ENCODE results near the gene PPP2R1B.
"Not testable (repeated sequence)": the region's sequence is repeated elsewhere in the genome, so short reads cannot be mapped to it uniquely, and the experiment has no call there.

Gene PPP2R1B

DNA sequence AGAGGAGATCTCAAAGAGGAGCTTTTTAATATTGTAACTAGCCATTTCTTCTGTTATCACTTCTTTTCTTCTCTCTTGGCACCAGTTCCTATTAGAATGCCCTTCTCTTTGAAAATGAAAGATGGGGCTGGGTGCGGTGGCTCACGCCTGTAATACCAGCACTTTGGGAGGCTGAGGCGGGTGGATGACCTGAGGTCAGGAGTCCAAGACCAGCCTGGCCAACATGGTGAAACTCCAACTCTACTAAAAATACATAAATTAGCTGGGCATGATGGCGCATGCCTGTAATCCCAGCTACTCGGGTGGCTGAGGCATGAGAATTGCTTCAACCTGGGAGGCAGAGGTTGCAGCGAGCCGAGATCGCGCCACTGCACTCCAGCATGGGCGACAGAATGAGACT, 18.1 kb upstream of the PPP2R1B start:
- DNase-seq, result not testable (repeated sequence)

DNA sequence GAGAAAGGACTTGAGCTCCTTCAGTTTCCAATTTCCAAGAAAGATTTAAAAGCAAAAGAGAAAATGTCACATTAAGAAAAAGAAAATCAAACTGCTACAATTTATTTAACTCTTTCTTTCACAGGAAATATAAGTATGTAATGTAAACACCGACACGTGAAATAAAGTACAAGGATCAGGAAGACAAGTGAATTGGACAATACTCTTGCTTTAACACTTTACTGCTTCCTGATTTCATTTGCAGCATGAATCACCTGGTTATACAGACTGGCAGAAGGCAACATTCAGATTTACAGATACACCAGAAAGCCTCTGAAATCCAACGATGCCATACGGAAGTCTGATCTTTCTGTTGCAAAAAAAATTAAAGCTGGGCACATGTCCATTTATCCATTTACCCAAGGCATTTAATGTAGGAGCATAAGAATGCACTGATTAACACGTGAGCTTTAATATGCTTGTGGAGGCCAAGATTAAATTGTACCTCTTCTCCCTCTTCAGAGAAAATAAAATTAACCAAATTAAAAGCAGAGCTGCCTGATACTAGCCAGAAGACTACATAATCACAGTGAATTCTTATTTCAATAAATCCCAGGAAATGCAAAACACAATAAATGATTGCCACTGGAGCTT, 16.0 kb upstream of the PPP2R1B start:
- DNase-seq, result no peak

DNA sequence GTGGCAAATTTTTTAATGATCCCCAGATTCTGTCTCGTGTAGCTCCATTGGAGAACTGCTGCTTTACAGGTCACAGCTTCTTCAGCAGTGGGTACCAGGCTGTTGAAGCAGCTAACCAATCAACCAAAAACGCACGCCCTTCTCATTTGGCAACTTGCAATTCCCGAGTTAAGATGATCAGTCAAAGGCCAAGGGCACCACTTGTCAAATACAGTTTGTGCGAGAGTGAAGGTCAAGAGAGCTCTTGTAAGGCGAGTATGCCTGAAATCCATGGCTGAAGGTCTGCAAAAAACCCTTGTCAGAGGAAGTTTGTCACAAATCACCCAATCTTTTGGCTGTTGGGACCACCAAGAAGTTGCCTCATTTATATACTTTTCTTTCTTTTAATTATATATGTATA, 12.9 kb upstream of the PPP2R1B start:
- no peak for DNase-seq

DNA sequence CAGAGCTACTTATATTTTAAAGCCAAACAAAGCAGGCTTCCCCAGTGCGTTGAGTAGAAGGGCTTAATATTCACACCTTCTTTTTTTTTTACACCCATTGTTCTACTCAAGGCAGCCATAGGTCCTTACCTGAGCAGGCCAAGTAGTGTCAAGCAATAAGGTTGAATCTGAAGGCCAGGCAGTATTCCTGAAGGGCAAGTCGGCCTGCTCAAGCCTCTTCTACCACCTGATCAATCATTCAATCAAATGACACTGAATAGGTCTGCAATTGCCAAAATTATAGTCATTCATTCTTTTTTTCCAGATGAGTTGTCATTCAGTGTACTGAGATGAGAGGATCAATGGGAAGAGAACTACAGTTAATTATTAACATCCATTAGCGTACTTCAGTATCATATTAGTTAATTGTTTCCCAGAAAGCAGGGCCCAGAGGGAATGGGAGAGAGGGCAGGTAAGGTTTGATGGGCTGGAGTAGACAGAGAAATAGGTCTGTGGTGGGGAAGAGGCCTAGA, 11.9 kb upstream of the PPP2R1B start:
- no peak for DNase-seq

DNA sequence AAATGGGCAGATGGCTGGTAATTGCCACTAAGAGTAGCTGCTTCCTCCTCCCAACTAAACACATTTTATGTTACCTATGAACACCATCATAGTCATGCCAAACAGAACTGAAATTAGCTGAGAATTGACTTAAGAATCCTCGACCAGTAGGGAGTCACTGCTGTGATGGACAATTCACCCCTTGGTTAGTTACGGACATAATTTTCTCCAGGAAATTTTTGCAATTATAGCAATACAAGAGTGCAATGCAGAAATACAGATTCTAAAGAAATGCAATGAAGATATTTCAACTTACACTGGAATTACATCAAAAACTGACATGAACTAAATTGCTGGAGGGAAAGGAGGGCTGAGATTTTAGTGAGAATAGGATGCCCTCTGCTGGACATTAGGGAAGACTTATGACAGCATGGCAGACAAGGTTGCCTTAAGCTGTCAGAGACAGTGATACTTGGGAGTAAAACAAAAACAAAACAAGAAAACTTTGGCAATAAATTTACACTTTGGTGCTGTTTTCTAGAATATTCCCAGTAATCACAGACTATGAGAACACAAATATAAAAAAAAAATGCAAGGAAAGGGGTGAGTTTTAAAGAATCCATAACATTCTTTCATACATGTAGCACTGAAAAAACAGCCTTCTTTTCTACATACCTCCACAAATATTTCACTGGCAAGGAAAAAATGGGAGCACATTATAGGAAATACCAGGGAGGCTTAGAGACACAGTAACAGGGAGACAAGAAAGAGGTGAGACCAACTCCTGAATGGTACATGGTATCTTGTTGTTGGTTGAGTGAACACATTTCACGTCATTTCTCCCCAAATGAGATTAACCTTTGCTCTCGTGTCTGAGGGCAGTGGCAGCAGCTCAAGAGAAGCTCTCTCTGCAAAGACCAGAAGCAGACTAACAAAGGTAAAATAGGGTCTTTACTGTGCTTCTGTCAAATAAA, 11.2 kb upstream of the PPP2R1B start:
- DNase-seq, result peak in 10 of 56 donors; percentile 20 to 71 (median 38)

DNA sequence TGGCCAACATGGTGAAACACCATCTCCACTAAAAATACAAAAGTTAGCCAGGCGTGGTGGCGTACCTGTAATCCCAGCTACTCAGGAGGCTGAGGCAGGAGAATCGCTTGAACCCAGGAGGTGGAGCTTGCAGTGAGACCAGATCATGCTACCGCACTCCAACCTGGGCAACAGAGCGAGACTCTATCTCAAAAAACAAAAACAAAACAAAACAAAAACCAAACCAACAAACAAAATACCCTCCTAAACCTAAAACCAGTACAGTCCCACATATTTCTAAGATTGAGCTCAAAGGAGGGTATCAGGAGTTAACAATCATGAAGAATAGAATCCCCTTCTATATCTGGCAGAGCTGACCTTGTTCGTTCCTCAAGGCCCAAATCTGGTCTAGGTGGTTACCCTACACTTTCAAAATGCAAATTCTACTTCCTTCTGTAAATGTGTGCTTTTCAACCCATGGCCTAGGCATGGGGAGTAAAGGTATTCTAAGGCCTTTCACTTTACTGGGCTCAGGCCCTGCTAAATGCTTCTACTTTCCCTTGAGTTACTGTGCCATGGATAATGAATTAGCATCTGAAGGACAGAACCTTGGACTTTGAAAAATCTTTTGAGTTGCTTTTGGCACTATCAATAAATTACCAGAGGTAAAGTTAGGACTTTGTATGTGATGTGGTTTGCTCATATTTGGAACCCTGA, 10.4 kb upstream of the PPP2R1B start:
- no peak for DNase-seq

DNA sequence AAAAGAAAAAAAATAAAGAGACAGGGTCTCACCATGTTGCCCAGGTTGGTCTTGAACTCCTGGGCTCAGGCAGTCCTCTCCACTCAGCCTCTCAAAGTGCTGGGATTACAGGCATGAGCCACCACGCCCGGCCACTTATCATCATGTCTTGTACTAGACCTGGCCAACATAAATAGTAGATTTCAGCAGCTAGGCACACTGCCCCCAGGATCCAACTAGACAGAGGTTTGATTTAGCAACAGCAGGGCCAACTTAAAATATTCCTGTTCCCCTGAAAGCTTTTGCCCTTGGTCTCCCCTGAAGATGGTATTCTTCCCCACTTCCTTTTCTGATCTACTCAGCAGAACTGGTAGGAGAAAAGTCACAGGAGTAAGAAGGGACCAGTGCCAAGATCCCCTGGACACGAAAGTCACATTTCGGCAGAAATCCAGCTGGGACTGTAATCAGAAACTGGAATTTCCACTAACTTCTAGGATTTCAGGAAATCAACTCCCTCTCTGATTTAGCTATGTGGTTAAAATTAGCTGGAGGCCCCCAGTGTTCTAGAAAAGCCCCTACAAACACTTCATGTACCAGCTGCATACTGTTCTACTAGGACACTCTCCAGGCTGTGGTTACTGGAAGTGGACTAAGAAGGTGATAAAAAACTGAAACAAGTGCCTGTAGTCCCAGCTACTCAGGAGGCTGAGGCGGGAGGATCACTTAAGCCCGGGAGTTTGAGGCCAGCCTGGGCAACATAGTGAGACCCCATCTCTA, 8.9 kb upstream of the PPP2R1B start:
- DNase-seq, result no peak

DNA sequence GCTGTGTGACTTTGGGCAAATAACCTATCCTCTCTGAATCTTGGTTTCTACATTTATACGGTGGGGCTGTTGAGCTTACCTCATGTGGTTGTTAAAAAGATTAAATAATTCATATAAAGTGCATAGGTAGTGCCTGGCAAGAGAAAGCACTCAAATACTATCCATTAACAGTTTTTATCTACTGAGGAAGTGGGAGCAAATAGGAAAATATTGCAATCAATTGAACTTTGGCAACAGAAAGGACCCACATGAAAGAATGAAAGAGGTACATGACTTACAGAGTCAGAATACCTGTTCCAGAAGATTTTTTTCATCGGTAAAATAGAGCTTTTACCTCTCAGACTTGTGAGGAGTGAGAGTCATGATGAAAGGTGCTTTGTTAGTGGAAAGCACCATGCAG, 6.3 kb upstream of the PPP2R1B start:
- no peak for DNase-seq

DNA sequence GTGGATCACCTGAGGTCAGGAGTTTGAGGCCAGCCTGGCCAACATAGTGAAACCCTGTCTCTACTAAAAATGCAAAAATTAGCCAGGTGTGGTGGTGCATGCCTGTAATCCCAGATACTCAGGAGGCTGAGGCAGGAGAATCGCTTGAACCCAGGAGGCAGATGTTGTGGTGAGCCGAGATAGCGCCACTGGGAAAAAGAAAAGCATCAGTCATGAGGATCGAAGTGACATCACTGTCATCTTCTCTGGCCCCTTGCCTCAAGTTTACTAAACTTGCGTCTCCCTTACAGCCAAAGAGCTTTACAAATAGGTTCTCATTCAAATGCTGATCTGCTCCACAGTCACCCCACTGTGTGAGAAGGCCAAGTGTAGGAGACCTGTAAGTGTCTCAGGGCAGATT, 5.0 kb upstream of the PPP2R1B start:
- DNase-seq, result not testable (repeated sequence)

DNA sequence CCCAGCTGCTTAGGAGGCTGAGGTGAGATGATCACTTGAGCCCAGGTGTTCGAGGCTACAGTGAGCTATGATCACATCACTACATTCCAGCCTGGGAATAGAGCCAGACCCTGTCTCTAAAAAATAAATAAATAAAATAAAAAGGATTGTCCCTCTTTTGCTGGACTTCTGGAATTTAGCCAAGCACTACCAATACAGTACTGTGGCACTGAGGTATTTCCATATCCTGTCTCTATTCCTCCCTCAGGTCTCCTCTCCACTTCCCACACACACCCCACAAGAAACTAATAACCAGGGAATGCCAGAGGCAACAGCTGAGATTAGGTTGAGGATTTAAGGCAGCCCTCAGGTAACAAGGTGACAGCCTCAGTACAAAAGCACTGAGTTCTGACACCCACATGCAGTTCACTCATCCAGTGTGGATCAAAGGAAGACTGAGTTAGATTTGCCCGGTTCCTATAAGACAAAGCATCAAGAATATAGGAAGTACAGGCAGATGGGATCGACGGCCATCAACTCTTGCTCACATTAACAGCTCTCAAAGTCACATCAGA, 4.5 kb upstream of the PPP2R1B start:
- DNase-seq, result no peak

DNA sequence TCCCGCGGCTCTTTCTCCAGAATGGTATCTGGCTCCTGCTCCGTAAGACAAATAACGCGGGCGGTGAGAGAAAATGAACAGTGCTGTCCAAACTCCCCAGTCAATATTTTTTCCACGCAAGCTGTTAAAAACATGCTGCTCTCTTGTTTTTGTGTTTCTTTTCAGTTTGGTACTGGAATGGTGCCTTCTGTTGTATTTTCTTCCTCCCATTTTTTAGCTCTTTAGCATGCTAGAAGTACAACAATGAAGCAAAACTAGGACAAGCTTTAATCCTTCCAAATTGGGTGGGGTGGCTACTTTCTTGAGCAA, 599 bp upstream of the PPP2R1B start:
- peak in 2 of 56 donors; percentile 10 to 62 for DNase-seq

DNA sequence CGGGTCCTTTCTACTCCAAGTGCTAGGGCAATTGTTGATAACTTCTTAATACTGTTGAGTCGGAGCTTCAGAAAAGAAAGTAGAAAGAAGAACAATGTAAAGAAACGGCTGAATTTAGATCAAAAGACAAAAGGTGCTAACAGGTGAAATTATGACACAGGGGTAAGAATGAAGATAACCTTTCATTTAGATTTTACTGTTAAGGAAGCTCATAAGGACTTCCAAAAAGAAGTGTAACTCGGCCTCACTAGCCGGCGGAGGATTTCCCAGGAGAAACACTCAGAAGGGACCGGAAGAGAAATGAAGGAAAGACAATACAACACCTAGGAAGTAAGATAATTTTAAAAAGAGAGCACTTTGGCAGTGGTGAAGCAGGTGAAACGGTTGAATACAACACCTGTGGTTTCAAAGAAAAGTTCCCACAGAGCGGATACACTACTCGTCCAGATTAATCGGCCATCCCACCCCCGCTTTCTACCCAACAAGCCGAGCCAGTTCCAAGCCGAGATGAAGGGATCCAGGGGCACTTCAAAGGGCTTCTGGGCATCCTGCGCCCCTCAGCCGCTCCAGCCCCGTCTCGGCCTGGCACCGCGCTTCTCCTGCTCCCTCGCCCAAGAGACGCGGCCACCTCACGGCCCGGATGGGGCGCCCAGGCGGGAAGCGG, 737 bp downstream of the PPP2R1B start:
- peak in 9 of 56 donors; percentile 33 to 65 (median 37) for DNase-seq

DNA sequence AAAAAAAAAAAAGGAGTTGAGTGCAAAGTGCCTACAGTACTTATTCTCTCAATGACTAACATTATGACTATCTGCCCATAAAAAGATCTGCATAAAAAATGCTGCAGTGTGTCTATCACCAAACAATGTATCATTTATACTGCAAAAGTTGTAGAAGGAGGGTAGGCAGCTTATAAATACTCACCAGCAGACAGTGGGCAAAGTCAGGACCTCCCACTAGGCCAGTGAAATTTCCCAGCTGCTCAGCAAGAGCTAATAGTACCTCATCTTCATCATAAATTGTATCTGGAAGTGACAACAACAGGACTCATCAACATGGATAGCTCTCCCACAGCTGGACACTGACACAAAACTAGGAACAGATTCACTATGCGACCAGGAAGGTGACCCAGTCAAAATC, 1.6 kb downstream of the PPP2R1B start:
- no peak for DNase-seq

DNA sequence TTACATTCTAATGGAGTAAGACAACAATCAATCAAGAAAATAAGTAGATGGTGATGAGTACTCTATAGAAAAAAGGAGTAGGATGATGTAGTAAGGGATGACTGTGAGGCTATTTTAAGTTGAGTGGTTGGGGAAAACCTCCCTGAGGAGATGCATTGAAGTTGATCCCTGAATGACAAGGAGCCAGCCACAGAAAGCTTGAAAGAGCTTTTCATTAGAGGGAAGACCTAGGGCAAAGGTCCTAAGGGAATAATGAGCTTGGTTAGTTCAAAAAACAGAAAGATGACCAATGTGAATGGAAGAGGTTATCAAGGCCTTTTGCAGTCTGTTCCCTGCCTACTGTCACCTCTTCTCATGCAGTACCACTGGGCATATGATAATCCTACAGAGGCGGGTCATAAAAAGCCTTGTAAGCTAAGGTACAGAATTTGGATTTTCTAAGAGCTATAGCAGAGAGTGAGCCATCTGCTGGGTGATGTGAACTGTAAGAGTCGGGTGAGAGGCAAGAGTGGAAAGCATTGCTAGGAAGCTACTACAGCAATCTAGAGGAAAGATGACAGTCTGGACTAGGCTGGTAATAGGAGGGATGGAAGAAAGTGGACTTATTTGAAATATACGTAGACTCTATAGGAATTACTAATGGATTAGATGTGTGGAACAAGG, 3.1 kb downstream of the PPP2R1B start:
- DNase-seq, result peak in 4 of 56 donors; percentile 9 to 34 (median 22)

DNA sequence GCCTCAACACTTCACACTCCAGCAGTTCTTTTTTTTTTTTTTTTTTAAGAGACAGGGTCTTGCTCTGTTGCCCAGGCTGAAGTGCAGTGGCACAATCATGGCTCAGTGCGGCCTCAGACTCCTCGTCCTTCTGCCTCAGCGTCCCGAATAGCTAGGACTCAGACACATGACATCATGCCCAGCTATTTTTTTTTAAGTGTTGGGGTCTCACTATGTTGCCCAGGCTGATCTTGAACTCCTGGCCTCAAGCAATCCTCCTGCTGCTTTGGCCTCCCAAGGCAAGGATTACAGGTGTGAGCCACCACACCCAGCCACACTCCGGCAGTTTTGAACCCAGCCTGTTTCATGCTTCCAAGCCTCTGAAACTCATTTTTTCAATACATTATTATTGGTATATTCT, 3.7 kb downstream of the PPP2R1B start:
- DNase-seq, result no peak

DNA sequence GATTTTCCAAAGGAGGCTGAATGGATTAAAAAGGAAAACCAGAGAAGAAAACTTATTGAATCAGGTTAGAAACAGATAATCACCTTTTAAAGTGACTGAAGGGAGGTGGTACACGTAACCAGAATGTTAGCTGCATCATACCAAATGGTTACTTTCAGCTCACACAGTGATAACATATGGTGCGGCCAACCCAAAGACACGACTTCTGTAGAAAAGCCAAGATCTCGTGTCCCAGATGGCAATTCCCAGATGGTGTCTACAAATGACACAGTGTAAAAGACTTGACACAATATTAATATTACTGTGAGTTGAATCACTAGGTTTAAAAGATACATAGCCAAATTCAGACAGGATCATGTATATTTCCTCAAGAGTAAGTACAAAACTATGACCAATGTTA, 5.2 kb downstream of the PPP2R1B start:
- no peak for DNase-seq

DNA sequence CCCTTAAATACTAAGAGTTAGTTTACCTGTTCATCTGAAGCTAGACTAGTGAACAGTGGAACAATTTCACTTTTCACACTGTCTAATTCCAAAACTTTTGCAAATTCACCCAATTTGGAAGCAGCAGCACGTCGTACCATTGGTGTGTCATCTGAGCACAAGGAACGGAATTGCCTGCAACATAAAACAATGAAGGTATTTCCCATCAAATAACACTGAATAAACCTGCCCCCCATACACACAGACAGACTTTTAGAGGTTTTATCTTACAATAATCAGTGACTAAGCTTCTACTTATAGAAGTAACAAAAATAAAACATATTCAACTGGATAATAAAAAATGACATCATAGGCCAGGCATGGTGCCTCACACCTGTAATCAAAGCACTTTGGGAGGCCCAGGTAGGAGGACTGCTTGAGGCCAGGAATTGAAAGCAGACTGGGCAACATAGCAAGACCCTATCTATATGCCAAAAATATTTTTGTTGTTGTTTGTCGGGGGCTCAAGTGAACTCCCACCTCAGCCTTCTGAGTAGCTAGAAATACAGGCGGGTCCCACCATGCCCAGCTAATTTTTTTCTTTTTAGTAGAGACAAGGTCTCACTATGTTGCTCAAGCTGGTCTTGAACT, 6.3 kb downstream of the PPP2R1B start:
- DNase-seq, result no peak

DNA sequence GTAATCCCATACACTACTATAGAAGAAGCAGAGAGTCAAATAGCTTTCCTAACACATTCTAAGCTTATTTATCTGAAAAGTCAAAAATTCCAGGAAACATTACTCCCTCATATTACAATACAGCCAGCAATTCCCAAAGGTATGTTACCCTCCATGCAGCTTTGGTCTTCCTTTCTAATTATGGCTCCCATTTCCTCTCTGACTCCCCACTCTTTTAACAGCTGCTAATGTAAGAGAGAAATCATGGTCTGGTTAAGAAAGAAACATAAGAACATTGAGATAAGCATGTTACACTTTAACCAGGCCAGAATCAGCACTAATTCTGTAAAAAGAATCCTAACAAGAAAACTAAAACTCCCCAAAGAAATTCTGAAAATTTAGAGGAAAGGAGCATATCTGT, 6.8 kb downstream of the PPP2R1B start:
- no peak for DNase-seq

DNA sequence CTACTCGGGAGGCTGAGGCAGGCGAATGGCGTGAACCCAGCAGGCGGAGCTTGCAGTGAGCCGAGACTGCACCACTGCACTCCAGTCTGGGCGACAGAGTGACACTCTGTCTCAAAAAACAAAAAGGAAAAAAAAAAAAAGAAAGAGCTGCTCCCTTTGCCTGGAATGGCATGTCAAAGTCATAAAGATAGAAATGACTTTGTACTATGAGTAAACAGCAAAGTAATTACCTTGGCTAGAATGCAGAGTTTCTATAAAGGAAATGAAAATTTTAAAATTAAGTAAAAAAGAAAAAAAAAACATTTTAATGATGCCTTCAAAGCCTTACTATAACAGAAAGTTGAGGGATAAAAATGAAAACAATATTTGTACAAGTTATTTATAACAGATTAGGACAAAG, 10.1 kb downstream of the PPP2R1B start:
- no peak for DNase-seq
